K562 (cell line): Measurements from ENCODE around the gene ZNF644. TPM values are rescaled to one million over a fixed set of nuclear protein-coding genes. Genes with fewer than 3 reads are reported as not detected.

Source experiments
- ATAC-seq: fragments of 200-7000 bp; cut with Tn5 transposase; 3 replicates; pipeline ENCODE4 v1.9.1; 2020; ENCODE audit warnings: moderate library complexity
- BruUV-seq: library from RNA; stranded (reverse); fragments of 400-500 nt; replicated peaks from 2 replicates; lab custom pipeline; 2021; lab: Mats Ljungman, UMichigan
- CTCF ChIA-PET: fragments of 300-600 bp; formaldehyde crosslinking; extraction: SDS; loops from one replicate; lab custom pipeline; 2021; ENCODE audit warnings: low intra/inter-chr PET ratio; lab: Yijun Ruan, JAX
- POLR2A ChIA-PET: fragments of 300-600, 350-650 bp; sonication (Branson Sonifier 250); formaldehyde crosslinking; extraction: SDS; loops from one replicate; lab custom pipeline; 2021; ENCODE audit warnings: antibody characterized with exemption, inconsistent platforms; lab: Yijun Ruan, JAX
- DNase-seq, 4 experiments: peaks; one replicate each; pipeline versions ENCODE4 v3.0.0 to v3.0.0-alpha.2; 2011 to 2018; ENCODE audit warnings: low spot score in 3 of 4, mixed read lengths in 3 of 4; ENCODE audit errors: extremely low read depth in 1 of 4
- FAIRE-seq: peaks from 2 replicates; lab custom pipeline; 2011; peaks lifted over from hg19 to GRCh38; lab: Jason Lieb, UNC
- H2AFZ ChIP-seq: 2 replicates; pipeline ENCODE4 v1.6.0; 2011; ENCODE audit warnings: low read depth, low read length, control low read depth, inconsistent platforms
- H3K27ac ChIP-seq: fragments of 200-600 bp; 3 replicates; pipeline ENCODE4 v1.8.0; 2011; ENCODE audit warnings: low read depth, mild to moderate bottlenecking, control low read depth, inconsistent platforms, low read length, moderate library complexity, mixed read lengths; ENCODE audit errors: extremely low read depth
- H3K27me3 ChIP-seq, 2 experiments: fragments of 300-600 bp in 1 of 2; 2 replicates in 1 of 2; 3 replicates in 1 of 2; pipeline versions ENCODE4 v1.6.0 to v1.8.0; 2011; ENCODE audit warnings: inconsistent platforms in 2 of 2, low read length in 2 of 2, mild to moderate bottlenecking in 1 of 2, mixed read lengths in 1 of 2, moderate library complexity in 1 of 2; ENCODE audit not compliant: control insufficient read depth in 2 of 2, insufficient read depth in 2 of 2
- H3K36me3 ChIP-seq: fragments of 300-600 bp; 3 replicates; pipeline ENCODE4 v1.8.0; 2011; ENCODE audit warnings: mild to moderate bottlenecking, low read length, inconsistent platforms; ENCODE audit not compliant: control insufficient read depth, insufficient read depth
- H3K4me1 ChIP-seq, 2 experiments: fragments of 200-600 bp in 1 of 2; replicated peaks in 1 of 2; 2 replicates in 1 of 2; 3 replicates in 1 of 2; pipeline versions ENCODE4 v1.5.1 to v1.8.0; 2011; ENCODE audit warnings: inconsistent platforms in 2 of 2, low read length in 2 of 2, mild to moderate bottlenecking in 1 of 2, mixed read lengths in 1 of 2, moderate library complexity in 1 of 2; ENCODE audit not compliant: control insufficient read depth in 2 of 2, insufficient read depth in 2 of 2
- H3K4me2 ChIP-seq: 2 replicates; pipeline ENCODE4 v1.6.1; 2011; ENCODE audit warnings: low read length, control low read depth, inconsistent platforms, mixed read lengths; ENCODE audit not compliant: insufficient read depth
- H3K4me3 ChIP-seq: fragments of 200-600 bp; sonication (generic), shearing (Covaris generic); 2 replicates; pipeline ENCODE4 v1.5.1; 2016; ENCODE audit warnings: control low read depth, inconsistent platforms
- H3K79me2 ChIP-seq: fragments of 200-600 bp; 3 replicates; pipeline ENCODE4 v1.8.0; 2011; ENCODE audit warnings: low read length, inconsistent platforms; ENCODE audit not compliant: control insufficient read depth, insufficient read depth
- H3K9ac ChIP-seq, 2 experiments: 2 replicates each; pipeline versions ENCODE4 v1.6.0 to v1.6.1; 2011; ENCODE audit warnings: low read depth in 2 of 2, low read length in 2 of 2, control low read depth in 1 of 2, inconsistent platforms in 1 of 2, mild to moderate bottlenecking in 1 of 2, mixed read lengths in 1 of 2; ENCODE audit not compliant: insufficient read depth in 1 of 2
- H3K9me1 ChIP-seq: one replicate; pipeline ENCODE4 v1.6.0; 2011; ENCODE audit warnings: inconsistent platforms, mild to moderate bottlenecking, low read length, moderate library complexity; ENCODE audit not compliant: control insufficient read depth, insufficient read depth
- H3K9me3 ChIP-seq: replicated peaks from 2 replicates; pipeline ENCODE4 v1.5.1; 2011; ENCODE audit warnings: low read depth, low read length, inconsistent platforms; ENCODE audit not compliant: control insufficient read depth, insufficient read depth
- H4K20me1 ChIP-seq: replicated peaks from 2 replicates; pipeline ENCODE4 v1.6.1; 2011; ENCODE audit warnings: low read length, inconsistent platforms, mixed read lengths; ENCODE audit not compliant: control insufficient read depth, insufficient read depth
- ADNP ChIP-seq: fragments of 200-800 bp; sonication (Bioruptor generic); IDR thresholded peaks from 2 replicates; pipeline ENCODE4 v1.6.1; 2016; ENCODE audit warnings: missing genetic modification characterization, missing compliant biosample characterization
- EP300 ChIP-seq: IDR thresholded peaks from 2 replicates; pipeline ENCODE4 v1.6.1; 2012; ENCODE audit warnings: low read length, improper control_type of control experiment
- FOXK1 ChIP-seq: sonication (generic); formaldehyde crosslinking; IDR thresholded peaks from 2 replicates; pipeline ENCODE4 v1.8.0; 2022; ENCODE audit warnings: missing genetic modification reagents, mild to moderate bottlenecking, borderline replicate concordance
- FOXP1 ChIP-seq: sonication (generic); formaldehyde crosslinking; IDR thresholded peaks from 2 replicates; pipeline ENCODE4 v1.8.0; 2022; ENCODE audit warnings: mild to moderate bottlenecking, missing genetic modification reagents
- HMG20B ChIP-seq: fragments of 250-450 bp; sonication (Bioruptor Pico); IDR thresholded peaks from 2 replicates; pipeline ENCODE4 v1.5.0; 2021; ENCODE audit warnings: mild to moderate bottlenecking
- ILK ChIP-seq: fragments of 450-650 bp; IDR thresholded peaks from 2 replicates; pipeline ENCODE4 v1.6.1; 2016; ENCODE audit warnings: missing genetic modification characterization, low read depth, mild to moderate bottlenecking, missing compliant biosample characterization, moderate library complexity, borderline replicate concordance
- KDM1A ChIP-seq, 2 experiments: fragments of 450-650 bp; IDR thresholded peaks; 2 replicates each; pipeline ENCODE4 v1.6.1; 2016; ENCODE audit warnings: mild to moderate bottlenecking in 2 of 2
- KLF1 ChIP-seq: fragments of 450-650 bp; IDR thresholded peaks from 2 replicates; pipeline ENCODE4 v1.6.1; 2016; ENCODE audit warnings: missing genetic modification characterization, missing compliant biosample characterization
- MAFG ChIP-seq: fragments of 450-650 bp; conservative IDR thresholded peaks from 2 replicates; pipeline ENCODE4 v1.6.1; 2016; ENCODE audit warnings: missing genetic modification characterization, missing compliant biosample characterization
- MTF1 ChIP-seq: fragments of 250-450 bp; sonication (Bioruptor Pico); IDR thresholded peaks from 2 replicates; pipeline ENCODE4 v1.9.0; 2021; ENCODE audit warnings: moderate library complexity, mild to moderate bottlenecking, inconsistent platforms, borderline replicate concordance
- RBM25 ChIP-seq: fragments of 200-400 bp; formaldehyde crosslinking; IDR thresholded peaks from 2 replicates; pipeline ENCODE4 v1.6.1; 2018; ENCODE audit warnings: low read length, low read depth, moderate library complexity; ENCODE audit not compliant: severe bottlenecking
- TAF1 ChIP-seq: IDR thresholded peaks from 2 replicates; pipeline ENCODE4 v1.6.1; 2011; ENCODE audit warnings: mild to moderate bottlenecking, low read length, moderate library complexity; ENCODE audit not compliant: insufficient read depth, control insufficient read depth, severe bottlenecking; ENCODE audit errors: extremely low read depth
- ZKSCAN1 ChIP-seq: fragments of 150-350 bp; IDR thresholded peaks from 2 replicates; pipeline ENCODE4 v1.6.1; 2016; ENCODE audit warnings: low read depth, low read length
- ZNF311 ChIP-seq: fragments of 250-450 bp; sonication (Bioruptor Pico); IDR thresholded peaks from 2 replicates; pipeline ENCODE4 v1.4.0; 2020; ENCODE audit warnings: mild to moderate bottlenecking, moderate library complexity
- ZNF707 ChIP-seq: fragments of 250-450 bp; sonication (Bioruptor Pico); conservative IDR thresholded peaks from 2 replicates; pipeline ENCODE4 v1.8.0; 2022; ENCODE audit warnings: inconsistent platforms, mild to moderate bottlenecking, moderate library complexity
- in situ Hi-C: fragments of 300-500 bp; cut with MboI; formaldehyde crosslinking; loops from 4 replicates; pipeline ENCODE4 v1.15.0; 2018; ENCODE audit warnings: inconsistent platforms, mixed read lengths
- intact Hi-C: fragments of 100-400 bp; cut with micrococcal nuclease; formaldehyde crosslinking; loops from 2 replicates; pipeline ENCODE4 v1.14.2; 2022
- polyA plus RNA-seq, 8 experiments: library from polyadenylated mRNA; depleted of rRNA in 4 of 8; stranded (reverse) in 5 of 8; unstranded in 3 of 8; fragments of >200 nt; fragmentation: Nextera tagmentation in 2 of 8; fragmentation: Illumina TruSeq in 1 of 8; extraction: Ambion mirVana in 2 of 8; extraction: Trizol in 1 of 8; gene quantifications; 2 replicates each; pipeline versions ENCODE4 v1.2.1 to v1.2.3, GENCODE V29; 2011 to 2014; ENCODE audit warnings: inconsistent platforms in 1 of 8, missing spikeins in 1 of 8
- total RNA-seq, 7 experiments: library from RNA; depleted of rRNA in 6 of 7; stranded (reverse); fragments of >200 nt in 6 of 7; fragmentation: Illumina TruSeq in 2 of 7; extraction: Trizol in 2 of 7; gene quantifications; 2 replicates each; pipeline versions ENCODE4 v1.2.1 to v1.2.3, GENCODE V29; 2011 to 2021; ENCODE audit warnings: low replicate concordance in 1 of 7

The ZNF644 gene
- total and polyA plus RNA-seq, 9 of the 15 experiments (the other 6 are each of a cell fraction or from before 2014, with no cell fraction given) = 25.3 to 71.4 (median 39.6) TPM

GRCh38 chr1:91011726-91012125, 10.1 kb downstream of the ZNF644 start (continued):
- TF ChIP-seq TAF1 = no peak

GRCh38 chr1:91007827-91008226, 14.0 kb downstream of the ZNF644 start:
- H3K4me1 ChIP-seq = no peaks in the 10 kb centered on the region
- ATAC-seq = no peak
- no peak for DNase-seq
- no peak overlapping the region for H3K27ac ChIP-seq
- no peak overlapping the region for H2AFZ ChIP-seq
- FAIRE-seq = no peak
- no peak overlapping the region for H3K4me2 ChIP-seq
- ChIA-PET POLR2A (interaction anchor here (0.6 to 4.5 kb wide), 3 partner anchors 10 to 80 kb away, joined by 3 to 40 read pairs (median 3); partner anchors contain the start of gene ZNF644), CTCF (no interaction called here)
- H3K36me3 ChIP-seq = 0 out of 3 replicates have a peak, but pooled peaks cover 4% of the 10 kb centered on the region
- in situ Hi-C loops = no loop called here
- no peaks in the 10 kb centered on the region for H3K27me3 ChIP-seq
- H4K20me1 ChIP-seq = no peaks in the 10 kb centered on the region; the same call in 1 of the 2 replicates
- BruUV-seq = no TSS peak
- H3K9ac ChIP-seq = no peak overlapping the region
- no peaks in the 10 kb centered on the region for H3K9me1 ChIP-seq
- no peaks in the 10 kb centered on the region for H3K9me3 ChIP-seq
- peaks cover 93% of the 10 kb centered on the region for H3K79me2 ChIP-seq
- TF ChIP-seq KLF1 (no peak), ZNF311 (no peak), ZNF707 (CRISPR knock-in tag) (no peak), ADNP (tag) (no peak), ILK (no peak), KDM1A (IDR thresholded peaks at IDR 0.05) (no peak), MTF1 (CRISPR knock-in tag) (no peak), FOXP1 (no peak), HMG20B (no peak), FOXK1 (CRISPR knock-in tag) (no peak), ZKSCAN1 (no peak), EP300 (no peak), MAFG (tag) (no peak), RBM25 (no peak)
- intact Hi-C loops = no loop called here
- no peak overlapping the region for H3K4me3 ChIP-seq
